ENCODE data around the gene ALDH1L1.

DNA sequence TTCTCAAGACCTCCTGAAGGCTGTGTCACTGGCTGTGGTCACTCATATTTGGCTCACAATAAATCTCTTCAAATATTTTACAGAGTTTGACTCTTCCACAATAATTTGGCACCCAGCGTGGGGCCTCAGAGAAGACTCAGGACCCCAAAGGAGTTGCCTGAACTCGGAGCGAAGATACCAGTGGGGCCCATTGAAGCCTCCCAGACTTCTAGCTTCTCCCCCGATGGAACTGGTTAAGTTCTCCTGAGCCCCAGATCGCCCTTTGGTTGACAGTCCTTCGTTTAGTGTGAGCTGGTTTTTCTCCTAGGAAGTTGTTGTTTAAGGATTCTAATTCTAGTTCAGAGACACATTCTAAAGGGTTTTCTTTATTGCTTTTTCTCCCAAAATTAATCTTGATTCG, 95.1 kb downstream of the ALDH1L1 start:
- TF ChIP-seq, protein P1, sequence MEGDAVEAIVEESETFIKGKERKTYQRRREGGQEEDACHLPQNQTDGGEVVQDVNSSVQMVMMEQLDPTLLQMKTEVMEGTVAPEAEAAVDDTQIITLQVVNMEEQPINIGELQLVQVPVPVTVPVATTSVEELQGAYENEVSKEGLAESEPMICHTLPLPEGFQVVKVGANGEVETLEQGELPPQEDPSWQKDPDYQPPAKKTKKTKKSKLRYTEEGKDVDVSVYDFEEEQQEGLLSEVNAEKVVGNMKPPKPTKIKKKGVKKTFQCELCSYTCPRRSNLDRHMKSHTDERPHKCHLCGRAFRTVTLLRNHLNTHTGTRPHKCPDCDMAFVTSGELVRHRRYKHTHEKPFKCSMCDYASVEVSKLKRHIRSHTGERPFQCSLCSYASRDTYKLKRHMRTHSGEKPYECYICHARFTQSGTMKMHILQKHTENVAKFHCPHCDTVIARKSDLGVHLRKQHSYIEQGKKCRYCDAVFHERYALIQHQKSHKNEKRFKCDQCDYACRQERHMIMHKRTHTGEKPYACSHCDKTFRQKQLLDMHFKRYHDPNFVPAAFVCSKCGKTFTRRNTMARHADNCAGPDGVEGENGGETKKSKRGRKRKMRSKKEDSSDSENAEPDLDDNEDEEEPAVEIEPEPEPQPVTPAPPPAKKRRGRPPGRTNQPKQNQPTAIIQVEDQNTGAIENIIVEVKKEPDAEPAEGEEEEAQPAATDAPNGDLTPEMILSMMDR (IDR thresholded peaks at IDR 0.05 in 4 of 5, conservative IDR thresholded peaks at IDR 0.05 in 1 of 5): no peak
- no peak for TF ChIP-seq POLR2A (IDR thresholded peaks at IDR 0.05)
